Natural killer cell (primary cell): ENCODE results near the gene NAA40. TPM values are rescaled to one million over a fixed set of nuclear protein-coding genes. Genes with fewer than 3 reads are reported as not detected.

Experiments
- ATAC-seq, 3 donors: fragments of 150-1000 bp in 2 of 3; fragments of 200-7000 bp in 1 of 3; cut with Tn5 transposase; 1 replicate in 1 of 3; 2 replicates in 2 of 3; pipeline ENCODE4 v1.10.0; 2021; ENCODE audit warnings: mild to moderate bottlenecking in 2 of 3, moderate library complexity in 2 of 3
- DNase-seq, 2 donors: peaks; one replicate each; pipeline versions ENCODE4 v3.0.0 to v3.0.0-alpha.2; 2013 to 2021; ENCODE audit warnings: mixed read lengths in 1 of 2
- H3K27ac ChIP-seq: one replicate; pipeline ENCODE4 v1.5.1; 2013; ENCODE audit warnings: mild to moderate bottlenecking, low read length
- H3K27me3 ChIP-seq: one replicate; pipeline ENCODE4 v1.6.1; 2013; ENCODE audit warnings: low read length; ENCODE audit not compliant: control insufficient read depth, insufficient read depth
- H3K36me3 ChIP-seq: one replicate; pipeline ENCODE4 v1.6.1; 2013; ENCODE audit warnings: low read length; ENCODE audit not compliant: control insufficient read depth, insufficient read depth
- H3K4me1 ChIP-seq: one replicate; pipeline ENCODE4 v1.6.1; 2013; ENCODE audit warnings: low read length; ENCODE audit not compliant: control insufficient read depth, insufficient read depth
- H3K4me3 ChIP-seq: one replicate; pipeline ENCODE4 v1.5.1; 2013; ENCODE audit warnings: low read length
- H3K9me3 ChIP-seq: one replicate; pipeline ENCODE4 v1.6.1; 2013; ENCODE audit warnings: low read length; ENCODE audit not compliant: control insufficient read depth, insufficient read depth
- H3K27ac Mint-ChIP-seq, 2 donors: one replicate each; pipeline ENCODE4 v1.8.0; 2022; ENCODE audit warnings: mild to moderate bottlenecking in 2 of 2, mixed read lengths in 2 of 2, moderate library complexity in 1 of 2
- H3K27me3 Mint-ChIP-seq, 2 donors: one replicate each; pipeline ENCODE4 v1.8.0; 2022; ENCODE audit warnings: low read depth in 2 of 2, mixed read lengths in 2 of 2
- H3K36me3 Mint-ChIP-seq: one replicate; pipeline ENCODE4 v1.8.0; 2022; ENCODE audit warnings: mixed read lengths
- H3K4me1 Mint-ChIP-seq, 2 donors: one replicate each; pipeline ENCODE4 v1.8.0; 2022; ENCODE audit warnings: mixed read lengths in 2 of 2
- H3K4me3 Mint-ChIP-seq: one replicate; pipeline ENCODE4 v1.8.0; 2022; ENCODE audit warnings: mild to moderate bottlenecking, moderate library complexity, mixed read lengths
- H3K9me3 Mint-ChIP-seq, 2 donors: one replicate each; pipeline ENCODE4 v1.8.0; 2022; ENCODE audit warnings: mixed read lengths in 2 of 2
- CTCF ChIP-seq: fragments of 200-600 bp; IDR thresholded peaks from one replicate; pipeline ENCODE4 v1.8.0; 2022; ENCODE audit warnings: antibody characterized with exemption
- WGBS: methylation state at CpG from one replicate; pipeline ENCODE4 v1.1.7; 2013; ENCODE audit warnings: missing lambda C conversion rate; ENCODE audit not compliant: insufficient coverage; 5-methylcytosine and 5-hydroxymethylcytosine counted together
- intact Hi-C: fragments of 100-400 bp; cut with micrococcal nuclease; formaldehyde crosslinking; loops from one replicate; pipeline ENCODE4 v1.14.2; 2022
- total RNA-seq, 4 donors: library from RNA; stranded (reverse); fragments of 120-200 nt in 1 of 4; gene quantifications; one replicate each; pipeline versions ENCODE4 v1.2.3 to v1.2.4, GENCODE V29; 2013 to 2022

Gene NAA40
- total RNA-seq, 3 donors from 2014 or later (not counting 1 experiment from before 2014, with no cell fraction given) = 44.8 to 72.1 (median 57.4) TPM

DNA sequence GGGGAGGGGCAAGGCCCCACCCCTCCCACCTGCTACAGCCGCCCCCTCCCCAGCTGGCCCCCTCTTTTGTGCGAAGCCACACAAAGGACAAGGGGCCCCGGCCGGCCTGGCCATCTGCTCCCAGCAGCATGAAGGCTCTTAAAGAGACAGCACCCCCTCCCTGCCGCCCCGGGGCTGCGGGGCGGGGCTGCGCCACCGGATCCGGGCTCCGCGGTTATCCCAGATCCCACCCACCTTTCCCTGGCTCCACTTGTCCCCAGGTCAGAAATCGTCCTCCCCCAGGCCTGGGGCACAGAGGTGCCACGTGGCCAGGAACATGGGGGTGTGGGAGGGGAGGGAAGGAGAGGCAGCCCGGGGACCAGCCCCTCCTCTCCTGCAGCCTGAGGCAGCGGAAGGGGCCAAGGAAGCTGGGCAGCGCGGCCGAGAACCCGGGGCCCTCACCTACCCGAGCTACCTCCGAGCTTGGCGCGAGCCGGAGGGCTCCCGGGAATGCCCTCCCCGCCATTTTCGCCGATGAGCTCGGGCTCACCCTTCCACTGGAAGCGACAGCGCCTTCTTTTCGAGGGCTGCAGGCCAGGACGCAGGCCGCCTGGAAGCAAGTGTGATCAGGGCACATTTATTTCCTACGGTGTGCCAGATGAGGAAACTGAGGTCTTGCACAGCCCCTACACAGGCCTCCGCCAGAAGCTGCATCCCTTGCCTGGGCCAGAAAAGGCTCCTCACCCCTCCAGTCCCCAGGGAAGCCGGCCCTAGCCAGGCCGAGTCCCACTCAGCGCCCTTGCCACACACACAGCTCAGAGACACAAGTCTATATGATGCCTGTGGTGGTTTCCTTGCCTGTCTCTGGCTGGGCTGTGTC is 19.3 kb upstream of the NAA40 start:
- Histone ChIP-seq H3K4me3 (peak overlapping the region; percentile 7), H3K36me3 (no peaks in the 10 kb centered on the region), H3K27me3 (peaks cover 7% of the 10 kb centered on the region), H3K9me3 (no peaks in the 10 kb centered on the region), H3K27ac (no peak overlapping the region), H3K4me1 (peaks cover 38% of the 10 kb centered on the region)
- DNase-seq (peak in 1 of 2 donors; percentile 37), ATAC-seq (no peak)
- intact Hi-C loops = loop anchor here (5.0 kb wide), 2 partner anchors 47 to 228 kb away; no protein-coding TSS in a partner anchor
- H3K27me3 Mint-ChIP-seq = peaks cover 0 to 8% of the 10 kb centered on the region in 2 donors
- peaks cover 0 to 28% of the 10 kb centered on the region in 2 donors for H3K4me1 Mint-ChIP-seq
- H3K9me3 Mint-ChIP-seq = no peaks in the 10 kb centered on the region
- peak overlapping the region in 1 of 2 donors; percentile 43 for H3K27ac Mint-ChIP-seq
- no peak for TF ChIP-seq CTCF
- 30% methylated on average over 41 of the region's 41 CpGs for WGBS
- H3K36me3 Mint-ChIP-seq = no peaks in the 10 kb centered on the region
- H3K4me3 Mint-ChIP-seq = peak overlapping the region; percentile 17

GRCh38 chr11:63920126-63920938 is 18.5 kb upstream of the NAA40 start:
- peaks cover 0 to 23% of the 10 kb centered on the region in 2 donors for H3K4me1 Mint-ChIP-seq
- no peak overlapping the region for H3K27ac Mint-ChIP-seq
- H3K9me3 ChIP-seq = no peaks in the 10 kb centered on the region
- DNase-seq (no peak), ATAC-seq (no peak)
- no peak overlapping the region for H3K4me3 Mint-ChIP-seq
- H3K36me3 ChIP-seq = no peaks in the 10 kb centered on the region
- no peak for TF ChIP-seq CTCF
- no peaks in the 10 kb centered on the region for H3K9me3 Mint-ChIP-seq
- peaks cover 38% of the 10 kb centered on the region for H3K4me1 ChIP-seq
- H3K27me3 Mint-ChIP-seq = peaks cover 0 to 5% of the 10 kb centered on the region in 2 donors
- H3K36me3 Mint-ChIP-seq = no peaks in the 10 kb centered on the region
- no peak overlapping the region for H3K27ac ChIP-seq
- intact Hi-C loops = no loop called here
- H3K4me3 ChIP-seq = no peak overlapping the region
- WGBS = 86% methylated on average over 21 of the region's 22 CpGs
- H3K27me3 ChIP-seq = peaks cover 4% of the 10 kb centered on the region

DNA sequence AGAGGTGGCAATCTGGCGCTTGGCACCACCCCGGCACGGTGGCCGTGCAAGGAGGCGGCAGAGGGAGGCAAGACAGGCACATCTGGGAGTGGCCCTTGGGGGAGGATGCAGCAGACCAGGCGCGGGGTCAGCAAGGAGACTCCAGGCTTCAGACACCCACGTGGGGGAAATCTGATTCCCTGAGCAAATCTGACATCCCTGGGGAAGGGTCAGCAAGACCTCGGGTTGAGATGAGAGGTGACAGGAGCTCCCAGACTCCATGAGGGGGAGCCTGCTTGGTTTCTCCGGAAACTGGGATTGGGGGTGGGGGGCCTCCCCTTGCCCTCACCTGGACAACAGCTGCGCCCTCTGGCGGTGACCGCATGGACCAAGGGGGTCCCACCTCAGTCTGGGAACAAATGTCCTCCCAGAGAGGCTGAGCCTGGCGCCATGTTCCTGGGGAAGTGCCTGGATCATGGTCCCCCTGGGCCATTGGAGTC is 17.8 kb upstream of the NAA40 start:
- DNase-seq (peak in 1 of 2 donors; percentile 59), ATAC-seq (no peak)
- Histone ChIP-seq H3K9me3 (no peaks in the 10 kb centered on the region), H3K27me3 (peaks cover under 1% of the 10 kb centered on the region), H3K27ac (no peak overlapping the region), H3K4me1 (peaks cover 33% of the 10 kb centered on the region), H3K36me3 (no peaks in the 10 kb centered on the region), H3K4me3 (no peak overlapping the region)
- WGBS = 49% methylated on average over 14 of the region's 14 CpGs
- Mint-ChIP-seq H3K4me3 (no peak overlapping the region), H3K27me3 (peaks cover 0 to 5% of the 10 kb centered on the region in 2 donors), H3K4me1 (peaks cover 0 to 23% of the 10 kb centered on the region in 2 donors), H3K9me3 (no peaks in the 10 kb centered on the region), H3K36me3 (no peaks in the 10 kb centered on the region), H3K27ac (no peak overlapping the region)
- intact Hi-C loops = no loop called here
- peak; percentile 20 for TF ChIP-seq CTCF
